Ovary (tissue), 3 donors: Measurements from ENCODE around the gene NAA40.

ENCODE experiments used
- POLR2A ChIP-seq: fragments of 450-650 bp; IDR thresholded peaks from one replicate; pipeline ENCODE4 v1.6.1; 2017; ENCODE audit warnings: antibody characterized with exemption, mild to moderate bottlenecking, moderate library complexity
- TF ChIP-seq, protein P1 (sequence below), 3 donors: fragments of 450-650 bp in 2 of 3; fragments of 200-600 bp in 1 of 3; IDR thresholded peaks; one replicate each; pipeline versions ENCODE4 v1.5.1 to v1.8.0; 2016 to 2022; ENCODE audit warnings: antibody characterized with exemption in 3 of 3, mild to moderate bottlenecking in 1 of 3
- donor health status: DM: no; HTN: no; CAD: no.

GRCh38 chr11:63903884-63904283, 34.9 kb upstream of the NAA40 start:
- TF ChIP-seq, protein P1, sequence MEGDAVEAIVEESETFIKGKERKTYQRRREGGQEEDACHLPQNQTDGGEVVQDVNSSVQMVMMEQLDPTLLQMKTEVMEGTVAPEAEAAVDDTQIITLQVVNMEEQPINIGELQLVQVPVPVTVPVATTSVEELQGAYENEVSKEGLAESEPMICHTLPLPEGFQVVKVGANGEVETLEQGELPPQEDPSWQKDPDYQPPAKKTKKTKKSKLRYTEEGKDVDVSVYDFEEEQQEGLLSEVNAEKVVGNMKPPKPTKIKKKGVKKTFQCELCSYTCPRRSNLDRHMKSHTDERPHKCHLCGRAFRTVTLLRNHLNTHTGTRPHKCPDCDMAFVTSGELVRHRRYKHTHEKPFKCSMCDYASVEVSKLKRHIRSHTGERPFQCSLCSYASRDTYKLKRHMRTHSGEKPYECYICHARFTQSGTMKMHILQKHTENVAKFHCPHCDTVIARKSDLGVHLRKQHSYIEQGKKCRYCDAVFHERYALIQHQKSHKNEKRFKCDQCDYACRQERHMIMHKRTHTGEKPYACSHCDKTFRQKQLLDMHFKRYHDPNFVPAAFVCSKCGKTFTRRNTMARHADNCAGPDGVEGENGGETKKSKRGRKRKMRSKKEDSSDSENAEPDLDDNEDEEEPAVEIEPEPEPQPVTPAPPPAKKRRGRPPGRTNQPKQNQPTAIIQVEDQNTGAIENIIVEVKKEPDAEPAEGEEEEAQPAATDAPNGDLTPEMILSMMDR (IDR thresholded peaks at IDR 0.05): no peak
- TF ChIP-seq POLR2A: no peak
